ENCODE data around the gene GRSF1.
"Not testable (repeated sequence)": the region's sequence is repeated elsewhere in the genome, so short reads cannot be mapped to it uniquely, and the experiment has no call there.

Gene GRSF1

DNA sequence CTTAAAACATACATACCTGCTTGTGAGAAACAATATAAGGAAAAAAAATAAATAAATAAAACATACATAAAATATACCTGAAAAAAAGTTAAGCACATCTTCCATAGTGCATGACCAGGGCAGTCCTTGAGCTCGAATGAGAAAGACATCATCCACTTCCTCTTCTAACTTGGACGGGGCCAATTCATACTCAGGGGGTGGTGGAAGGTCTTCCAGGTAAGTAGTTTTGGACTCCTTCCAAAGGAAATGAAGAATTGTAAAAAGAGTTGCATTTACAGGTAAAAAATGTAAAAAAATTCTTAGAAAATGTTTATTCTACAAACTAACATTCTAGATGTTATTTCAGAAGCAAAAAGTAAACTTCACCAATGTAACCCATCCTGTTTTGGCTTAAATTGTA, 3.6 kb downstream of the GRSF1 start:
- DNase-seq (ENCODE audit: low read depth in 2 of 2), result no peak

DNA sequence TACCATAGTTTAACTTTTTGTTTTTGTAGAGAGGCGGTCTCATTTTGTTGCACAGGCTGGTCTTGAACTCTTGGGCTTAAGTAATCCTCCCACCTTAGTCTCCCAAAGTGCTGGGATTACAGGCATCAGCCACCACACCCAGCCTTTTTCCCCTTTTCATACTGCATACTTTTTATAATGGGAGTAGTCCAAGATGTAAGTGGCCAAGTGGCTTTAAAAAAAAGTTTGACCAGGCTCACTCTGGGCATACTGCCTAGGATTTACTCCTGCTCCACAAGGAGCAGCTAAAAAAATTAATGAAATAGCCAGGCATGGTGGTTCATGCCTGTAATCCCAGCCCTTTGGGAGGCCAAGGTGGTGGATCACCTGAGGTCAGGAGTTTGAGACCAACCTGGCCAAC, 6.0 kb downstream of the GRSF1 start:
- no peak for DNase-seq (ENCODE audit: low read depth in 2 of 2)

DNA sequence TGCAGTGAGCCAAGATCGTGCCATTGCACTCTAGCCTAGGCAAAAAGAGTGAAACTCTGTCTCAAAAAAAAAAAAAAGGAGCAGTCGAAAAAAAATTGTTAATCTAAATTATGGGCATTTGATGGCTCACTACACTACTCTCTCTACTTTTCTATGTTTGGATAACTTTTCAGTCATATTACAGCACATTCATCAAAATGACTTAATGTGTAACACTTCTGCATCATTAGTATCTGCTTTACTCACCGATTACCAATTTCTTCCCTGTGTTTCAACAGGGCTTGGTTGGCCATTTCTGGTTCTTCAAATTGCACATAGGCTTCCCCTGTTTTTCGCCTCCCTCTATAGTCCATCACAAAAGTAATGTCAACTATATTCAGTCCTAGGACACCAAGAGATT, 8.4 kb downstream of the GRSF1 start:
- no peak for DNase-seq (ENCODE audit: low read depth in 2 of 2)

DNA sequence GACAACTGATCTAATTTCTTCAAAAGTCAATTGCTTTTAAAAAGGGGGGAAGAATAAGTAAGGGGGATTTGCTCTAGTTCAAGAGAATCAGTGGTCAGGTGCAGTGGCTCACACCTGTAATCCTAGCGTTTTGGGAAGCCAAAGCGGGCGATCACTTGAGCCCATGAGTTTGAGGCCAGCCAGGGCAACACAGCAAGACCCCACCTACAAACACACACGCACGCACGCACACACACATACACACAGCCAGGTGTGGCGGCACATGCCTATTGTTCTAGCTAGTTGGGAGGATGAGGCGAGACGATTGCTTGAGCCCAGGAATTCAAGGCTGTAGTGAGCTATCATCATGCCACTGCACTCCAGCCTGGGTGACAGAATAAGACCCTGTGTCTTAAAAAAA, 9.6 kb downstream of the GRSF1 start:
- DNase-seq (ENCODE audit: low read depth in 2 of 2), result no peak

DNA sequence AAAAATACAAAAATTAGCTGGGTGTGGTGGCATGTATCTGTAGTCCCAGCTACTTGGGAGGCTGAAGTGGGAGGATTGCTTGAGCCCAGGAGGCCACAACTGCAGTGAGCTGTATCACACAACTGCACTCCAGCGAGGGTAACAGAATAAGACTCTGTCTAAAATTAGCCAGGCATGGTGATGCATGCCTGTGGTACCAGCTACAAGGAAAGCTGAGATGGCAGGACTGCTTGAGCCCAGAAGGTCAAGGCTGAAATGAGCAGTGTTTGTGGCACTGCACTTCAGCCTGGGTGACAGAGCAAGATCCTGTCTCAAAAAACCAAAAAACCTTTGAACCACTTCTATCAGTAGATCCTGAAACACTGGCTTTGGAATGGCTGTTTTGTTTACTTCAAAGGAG, 10.2 kb downstream of the GRSF1 start:
- DNase-seq (ENCODE audit: low read depth in 2 of 2), result no peak

DNA sequence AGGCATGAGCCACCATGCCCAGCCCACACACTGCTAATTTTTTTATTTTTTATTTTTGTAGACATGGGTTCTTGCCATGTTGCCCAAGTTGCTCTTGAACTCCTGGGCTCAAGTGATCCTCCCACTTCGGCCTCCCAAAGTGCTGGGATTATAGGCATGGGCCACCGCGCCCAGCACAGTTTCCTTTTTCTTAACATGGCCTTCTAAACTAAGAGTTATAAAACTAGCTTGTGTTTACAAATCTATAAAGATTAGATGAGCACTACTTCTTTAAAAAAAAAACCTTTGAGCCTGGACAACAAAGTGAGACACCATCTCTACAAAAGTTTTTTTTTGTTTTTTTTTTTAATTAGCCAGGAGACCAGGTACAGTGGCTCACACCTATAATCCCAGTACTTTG, 10.7 kb downstream of the GRSF1 start:
- DNase-seq (ENCODE audit: low read depth in 2 of 2), result no peak

DNA sequence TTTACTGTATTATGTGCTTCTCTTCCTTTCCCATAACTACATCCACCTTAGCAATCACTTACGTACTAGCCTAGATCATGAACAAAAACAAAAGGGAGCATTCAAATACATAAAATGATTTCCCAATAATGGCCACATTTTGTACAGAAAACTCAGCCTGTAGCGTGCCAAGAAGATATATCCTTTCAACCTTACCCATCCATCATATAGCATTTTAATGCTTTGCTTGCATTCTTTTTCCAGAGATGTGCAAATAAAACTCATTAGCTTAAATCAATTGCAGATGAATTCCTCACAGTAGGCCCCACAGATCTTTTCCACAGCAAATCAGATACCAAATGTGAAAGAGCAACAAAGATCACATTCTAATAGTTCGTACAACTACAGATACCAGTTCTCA, 20.8 kb downstream of the GRSF1 start:
- DNase-seq (ENCODE audit: low read depth in 2 of 2), result peak; percentile 84 to 87

DNA sequence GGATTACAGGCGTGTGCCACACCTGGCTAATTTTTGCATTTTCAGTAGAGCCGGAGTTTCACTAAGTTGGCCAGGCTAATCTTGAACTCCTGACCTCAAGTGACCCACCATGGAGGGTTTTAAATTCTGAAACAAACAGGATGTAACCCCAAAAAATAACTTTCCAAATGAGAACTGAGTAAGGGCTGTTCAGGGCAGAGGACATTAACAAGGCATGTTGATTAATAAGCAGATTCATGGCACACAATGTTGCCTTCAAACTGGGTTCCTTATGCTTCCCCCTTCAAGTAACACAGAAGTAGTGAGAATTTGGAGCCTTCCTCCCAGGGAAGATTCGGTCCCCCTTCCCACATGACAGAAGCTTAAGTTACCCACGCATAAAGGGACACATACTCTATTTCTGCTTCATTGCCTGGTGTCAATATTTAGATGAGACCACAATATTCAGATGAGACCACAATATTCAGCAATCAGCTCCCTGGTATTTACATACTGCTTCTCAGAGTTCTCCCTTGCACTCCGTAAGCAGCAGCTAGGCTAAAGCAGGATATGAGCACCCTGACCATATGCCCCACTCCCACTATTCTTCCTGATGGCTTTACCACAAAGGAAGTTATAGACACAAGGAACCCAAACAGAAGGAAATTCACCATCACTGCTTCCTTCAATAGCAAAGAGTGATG, 21.4 kb downstream of the GRSF1 start:
- peak; percentile 10 to 24 for DNase-seq (ENCODE audit: low read depth in 2 of 2)

DNA sequence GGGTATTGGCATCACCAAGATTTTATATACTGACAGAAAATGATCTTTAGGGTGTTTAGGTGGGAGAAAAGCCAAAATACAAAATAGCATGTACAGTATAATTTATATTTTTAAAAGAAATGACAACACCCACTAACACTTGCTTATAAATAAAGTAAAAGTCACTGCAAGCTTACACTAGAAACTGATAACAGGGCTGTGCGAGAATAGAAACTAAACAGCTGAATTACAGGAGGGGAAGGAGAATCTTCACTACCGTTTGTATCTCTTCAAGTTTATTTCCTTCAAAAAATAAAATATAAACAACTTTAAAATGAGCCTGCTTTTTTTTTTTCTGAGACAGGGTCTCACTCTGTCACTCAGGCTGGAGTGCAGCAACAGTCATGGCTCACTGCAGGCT, 22.8 kb downstream of the GRSF1 start:
- DNase-seq (ENCODE audit: low read depth in 2 of 2), result no peak

DNA sequence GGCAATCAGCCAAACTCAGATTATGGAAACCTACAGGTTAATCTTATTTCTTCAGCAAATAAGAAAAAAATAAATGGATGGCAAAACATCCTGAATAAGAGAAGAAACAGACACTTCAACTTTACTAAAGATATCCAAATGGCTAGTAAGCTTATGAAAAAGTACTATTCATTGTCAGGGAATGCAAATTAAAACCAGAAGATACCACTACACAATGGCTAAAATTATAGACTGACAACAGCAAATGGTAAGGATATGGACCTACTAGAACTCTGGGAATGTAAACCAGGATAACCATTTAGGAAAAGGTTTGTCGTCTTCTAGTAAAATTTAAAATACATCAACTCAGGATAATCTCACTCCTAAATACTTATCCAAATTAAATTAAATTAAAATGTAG, 24.3 kb downstream of the GRSF1 start:
- peak; percentile 41 to 44 for DNase-seq (ENCODE audit: low read depth in 2 of 2)

DNA sequence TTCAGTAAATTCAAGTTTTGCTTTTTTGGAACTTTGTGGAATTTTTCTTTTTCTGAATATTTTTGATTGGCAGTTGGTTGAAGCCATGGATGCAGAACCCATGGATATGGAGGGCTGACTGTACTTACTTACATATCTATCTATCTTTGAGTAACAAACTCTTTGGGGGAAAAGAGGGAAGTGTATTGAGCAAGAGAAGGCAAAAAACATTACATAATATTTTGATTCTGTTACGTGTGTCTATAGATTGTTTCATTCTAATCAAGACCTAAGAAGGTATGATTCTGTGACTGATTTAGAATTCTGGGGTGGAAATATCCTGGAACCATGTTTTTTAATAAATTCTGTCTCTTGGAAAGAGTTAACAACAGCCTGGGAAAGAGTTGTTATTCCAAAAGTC, 31.5 kb downstream of the GRSF1 start:
- DNase-seq (ENCODE audit: low read depth in 2 of 2), result no peak

DNA sequence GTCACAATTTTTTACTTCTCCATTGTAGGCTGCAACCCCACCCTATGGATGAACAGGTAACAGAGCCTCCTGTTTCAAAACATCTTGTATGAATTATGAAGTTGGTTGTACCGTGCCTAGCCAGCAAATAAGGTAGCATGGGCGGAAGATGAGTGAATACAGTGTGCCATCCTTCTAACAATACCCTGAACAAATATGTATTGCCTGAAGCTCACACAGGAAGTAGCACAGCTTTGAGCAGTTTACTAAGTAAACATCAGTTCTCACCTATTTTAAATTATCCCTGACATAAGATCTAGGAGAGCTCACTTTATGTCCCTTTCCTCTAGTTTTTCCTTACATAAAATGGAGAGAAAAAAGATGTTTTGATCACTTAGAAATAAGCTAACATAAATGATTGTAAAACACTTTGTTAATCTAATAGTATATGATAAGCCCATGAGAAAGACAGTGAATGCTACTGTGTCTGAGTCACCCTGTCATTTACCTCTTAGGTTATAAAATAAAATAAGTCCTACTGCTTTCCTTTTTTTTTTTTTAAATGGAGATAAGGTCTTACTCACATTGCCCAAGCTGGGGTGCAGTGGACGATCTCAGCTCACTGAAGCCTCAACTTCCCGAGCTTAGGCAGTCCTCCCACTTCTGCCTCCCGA, 36.6 kb downstream of the GRSF1 start:
- no peak for DNase-seq (ENCODE audit: low read depth in 2 of 2)

DNA sequence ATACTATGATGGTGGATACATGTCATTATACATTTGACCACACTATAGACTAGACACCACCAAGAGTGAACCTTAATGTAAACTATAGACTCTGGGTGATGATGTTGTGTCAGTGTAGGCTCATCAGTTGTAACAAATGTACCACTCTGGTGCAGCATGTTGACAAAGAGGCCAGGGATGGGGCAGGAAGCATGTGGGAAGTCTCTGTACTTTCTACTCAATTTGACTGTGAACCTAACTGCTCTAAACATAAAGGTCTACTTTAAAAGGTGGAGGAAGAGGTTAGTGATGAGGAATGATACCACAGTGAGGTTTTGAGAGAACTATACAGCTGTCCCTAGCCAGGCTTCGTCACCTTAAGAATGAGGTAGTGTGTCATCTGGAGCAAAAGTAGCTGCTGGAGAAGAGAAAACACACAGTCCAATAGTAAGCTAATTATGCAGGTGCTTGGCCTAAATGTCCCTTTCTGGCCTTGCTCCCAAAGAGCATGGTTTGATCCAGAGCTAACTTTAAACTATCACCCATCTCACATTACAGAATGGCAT, 38.4 kb downstream of the GRSF1 start:
- DNase-seq (ENCODE audit: low read depth in 2 of 2), result no peak

DNA sequence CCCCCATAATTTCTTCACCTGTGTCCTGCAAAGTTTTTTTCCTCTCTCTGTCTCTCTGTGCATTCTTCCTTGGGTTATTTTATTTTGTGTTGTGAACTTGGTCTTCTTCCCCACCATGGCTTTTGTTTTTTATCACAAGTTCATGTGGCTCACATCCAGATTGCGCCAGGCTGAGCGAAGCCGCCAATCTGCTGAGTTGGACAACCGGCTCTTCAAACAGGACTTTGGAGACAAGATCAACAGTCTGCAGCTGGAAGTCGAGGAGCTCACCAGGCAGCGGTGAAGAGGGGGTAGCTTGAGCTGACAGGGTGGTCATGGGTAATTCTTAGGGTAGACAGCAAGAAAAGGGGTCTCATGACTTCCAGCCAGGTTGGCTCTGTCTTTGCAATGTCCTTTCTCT, 46.1 kb downstream of the GRSF1 start:
- no peak for DNase-seq (ENCODE audit: low read depth in 2 of 2)

DNA sequence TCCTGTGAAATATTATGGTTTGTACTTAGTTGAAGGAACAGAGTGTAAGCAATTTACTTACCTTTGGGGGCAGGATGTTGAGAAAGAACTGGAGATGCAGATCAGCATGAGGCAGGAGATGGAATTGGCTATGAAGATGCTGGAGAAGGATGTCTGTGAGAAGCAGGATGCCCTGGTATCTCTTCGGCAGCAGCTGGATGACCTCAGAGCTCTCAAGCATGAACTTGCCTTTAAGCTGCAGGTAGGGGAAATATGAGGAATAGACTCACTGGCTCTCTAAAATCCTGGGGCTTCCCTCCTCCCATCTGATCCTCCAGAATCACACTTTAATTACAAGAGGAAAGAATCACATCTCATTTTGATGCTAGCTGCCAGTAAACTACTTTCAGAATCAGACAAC, 51.0 kb downstream of the GRSF1 start:
- no peak for DNase-seq (ENCODE audit: low read depth in 2 of 2)

DNA sequence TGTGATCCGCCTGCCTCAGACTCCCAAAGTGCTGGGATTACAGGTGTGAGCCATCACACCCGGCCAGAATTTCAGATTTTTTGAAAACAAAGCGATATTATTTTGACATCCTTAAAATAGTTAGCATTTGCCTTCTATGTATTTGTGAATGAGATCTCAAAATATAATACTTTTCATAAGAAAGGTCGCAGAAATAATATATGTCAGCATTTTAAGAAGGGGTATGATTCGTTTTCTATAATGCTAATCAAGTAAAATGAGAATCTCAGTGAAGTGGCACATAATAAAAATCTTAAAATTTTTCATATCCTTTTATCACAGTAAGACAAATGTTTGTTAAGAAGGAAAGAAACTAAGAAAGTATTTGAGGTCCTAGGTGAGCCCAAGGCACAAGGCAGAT, 52.2 kb downstream of the GRSF1 start:
- no peak for DNase-seq (ENCODE audit: low read depth in 2 of 2)

DNA sequence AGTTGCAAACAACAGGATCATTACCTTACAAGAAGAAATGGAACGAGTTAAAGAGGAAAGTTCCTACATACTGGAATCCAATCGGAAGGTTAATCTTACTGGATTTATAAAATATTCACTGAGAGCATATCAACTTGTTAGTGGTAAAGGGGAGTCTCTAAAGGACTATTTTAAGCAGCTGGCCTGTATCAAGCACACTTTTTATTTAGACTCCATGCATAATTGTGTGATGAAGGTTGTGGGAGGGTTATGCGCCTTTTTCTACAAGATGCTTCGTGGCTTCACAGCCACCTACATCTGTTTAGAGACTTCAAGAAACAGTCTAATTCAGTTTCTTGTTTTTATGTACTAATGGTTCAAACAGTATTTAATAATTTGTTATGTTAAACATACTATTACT, 56.6 kb downstream of the GRSF1 start:
- DNase-seq (ENCODE audit: low read depth in 2 of 2), result no peak

DNA sequence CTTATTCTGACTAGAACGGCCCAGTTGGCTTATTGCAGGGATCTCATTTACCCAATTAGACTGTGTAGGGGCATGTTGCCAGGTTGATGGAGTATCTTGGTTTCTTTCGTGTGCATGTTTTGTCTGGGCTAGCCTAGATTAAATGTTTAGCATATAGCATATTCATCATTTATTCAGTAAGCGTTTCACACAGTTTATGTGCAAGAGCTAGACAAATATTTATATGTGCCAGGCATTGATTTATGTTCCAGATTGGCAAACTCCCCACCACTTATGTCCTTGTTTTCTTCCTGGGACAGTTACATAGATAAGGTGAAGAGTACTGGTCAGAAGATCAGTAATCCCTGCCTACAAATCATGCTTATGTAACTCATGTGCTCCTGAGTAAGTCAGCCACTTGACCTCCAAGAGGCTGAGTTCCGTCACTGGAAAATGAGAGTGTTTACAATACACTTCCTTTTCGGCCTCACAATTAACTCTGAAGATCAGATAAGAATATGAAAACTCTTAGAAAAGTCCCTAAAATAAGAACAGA, 60.7 kb downstream of the GRSF1 start:
- no peak for DNase-seq (ENCODE audit: low read depth in 2 of 2)

DNA sequence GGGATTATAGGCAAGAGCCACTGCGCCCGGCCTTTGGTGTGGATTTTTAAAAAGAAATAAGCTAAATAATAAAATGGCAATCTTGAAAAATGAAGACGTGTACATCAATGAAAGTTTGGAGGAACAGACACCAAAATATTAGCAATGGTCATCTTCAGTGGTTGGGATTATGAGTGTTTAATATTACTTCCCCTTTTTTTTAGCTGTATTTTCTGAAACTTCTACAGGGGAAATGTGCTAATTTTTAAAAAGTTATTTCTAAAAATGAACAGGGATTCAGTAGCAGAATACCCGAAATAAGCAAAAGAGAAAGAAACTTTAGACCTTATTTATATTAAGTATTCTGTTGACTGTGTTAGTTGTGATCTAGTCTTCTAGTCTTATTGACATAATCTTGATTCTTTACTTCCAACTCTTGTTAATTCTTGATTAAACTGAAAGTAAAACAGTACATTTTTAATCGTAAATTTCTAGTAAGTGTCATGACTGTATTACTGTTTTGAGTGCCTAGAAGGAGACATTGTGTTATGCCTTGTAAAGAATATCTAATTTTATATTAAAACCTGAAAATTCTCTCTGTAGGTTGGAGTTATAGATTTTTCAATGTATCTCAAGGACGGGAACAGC, 66.6 kb downstream of the GRSF1 start:
- DNase-seq (ENCODE audit: low read depth in 2 of 2), result no peak

DNA sequence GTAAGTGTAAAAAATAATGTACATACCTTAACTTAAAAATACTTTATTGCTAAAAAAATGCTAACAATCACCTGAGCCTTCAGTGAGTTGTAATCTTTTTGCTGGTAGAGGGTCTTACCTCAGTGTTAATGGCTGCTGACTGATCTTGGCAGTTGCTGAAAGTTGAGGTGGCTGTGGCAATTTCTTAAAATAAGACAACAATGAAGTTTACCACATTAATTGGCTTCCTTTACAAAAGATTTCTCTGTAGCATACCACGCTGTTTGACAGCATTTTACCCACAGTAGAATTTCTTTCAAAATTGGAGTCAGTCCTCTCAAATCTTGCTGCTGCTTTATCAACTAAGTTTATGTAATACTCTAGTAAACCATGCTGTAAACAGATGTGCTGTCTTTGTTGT, 70.3 kb downstream of the GRSF1 start:
- DNase-seq (ENCODE audit: low read depth in 2 of 2), result not testable (repeated sequence)

DNA sequence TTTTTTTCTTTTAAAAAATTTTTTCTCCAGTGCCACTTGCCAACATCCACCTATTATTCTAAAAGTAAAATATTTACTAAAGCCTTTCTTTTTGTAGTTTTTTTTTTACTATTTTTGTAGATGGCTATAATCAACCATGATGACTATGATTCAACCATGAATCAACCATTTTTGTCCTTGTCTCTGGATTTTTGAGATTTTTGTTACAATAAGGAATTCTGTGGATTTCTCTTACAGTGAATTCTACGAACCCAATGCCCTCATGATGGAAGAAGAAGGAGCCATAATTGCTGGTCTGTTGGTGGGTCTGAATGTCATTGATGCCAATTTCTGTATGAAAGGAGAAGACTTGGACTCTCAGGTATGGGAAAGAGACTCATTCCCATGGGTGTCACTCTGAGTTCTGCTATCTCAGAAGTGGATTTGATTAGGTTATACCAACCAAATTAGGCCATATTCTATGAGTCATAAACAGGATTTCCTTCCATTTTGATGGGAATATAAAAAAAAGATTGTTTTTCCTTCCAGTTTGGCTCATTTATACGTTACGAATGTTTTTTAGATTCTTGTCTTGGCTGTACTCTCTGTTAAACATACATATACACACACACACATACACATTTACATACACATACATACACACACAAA, 71.3 kb downstream of the GRSF1 start:
- DNase-seq (ENCODE audit: low read depth in 2 of 2), result no peak
